GM21515 (cell line): ENCODE measurements around the gene GRAPL.
"Not testable (repeated sequence)": the region's sequence is repeated elsewhere in the genome, so short reads cannot be mapped to it uniquely, and the experiment has no call there.

Experiments
- ATAC-seq: cut with Tn5 transposase; IDR thresholded peaks from one replicate; pipeline ENCODE4 v1.9.1; 2021; ENCODE audit not compliant: unreplicated experiment

GRAPL gene

GRCh38 chr17:19136138-19136537 is 8.7 kb downstream of the GRAPL start:
- ATAC-seq = not testable (repeated sequence)

- not testable (repeated sequence) for ATAC-seq
These were observed 9.2 kb downstream of the GRAPL start for GRCh38 chr17:19136605-19137004.

- not testable (repeated sequence) for ATAC-seq
These were observed 10.6 kb downstream of the GRAPL start for GRCh38 chr17:19137959-19138358.

GRCh38 chr17:19141366-19142155 is 14.2 kb downstream of the GRAPL start:
- peak; percentile 52 for ATAC-seq

GRCh38 chr17:19142419-19142818 is 15.0 kb downstream of the GRAPL start:
- not testable (repeated sequence) for ATAC-seq

- ATAC-seq = not testable (repeated sequence)
These were observed 15.8 kb downstream of the GRAPL start for GRCh38 chr17:19143097-19143777.

GRCh38 chr17:19144373-19144772 is 17.0 kb downstream of the GRAPL start:
- ATAC-seq = not testable (repeated sequence)

- ATAC-seq = not testable (repeated sequence)
These were observed 18.1 kb downstream of the GRAPL start for GRCh38 chr17:19145471-19145870.

- ATAC-seq = not testable (repeated sequence)
These were observed 23.6 kb downstream of the GRAPL start for GRCh38 chr17:19150678-19151615.

- not testable (repeated sequence) for ATAC-seq
These were observed 30.2 kb downstream of the GRAPL start for GRCh38 chr17:19157628-19158027.

GRCh38 chr17:19158478-19158877 is 31.1 kb downstream of the GRAPL start:
- not testable (repeated sequence) for ATAC-seq

- not testable (repeated sequence) for ATAC-seq
These were observed 31.5 kb downstream of the GRAPL start for GRCh38 chr17:19158938-19159337.

GRCh38 chr17:19161308-19162107 is 34.1 kb downstream of the GRAPL start:
- not testable (repeated sequence) for ATAC-seq

- not testable (repeated sequence) for ATAC-seq
These were observed 35.2 kb downstream of the GRAPL start for GRCh38 chr17:19162384-19163216.

GRCh38 chr17:19174422-19174821 is 47.0 kb downstream of the GRAPL start:
- not testable (repeated sequence) for ATAC-seq

GRCh38 chr17:19175410-19175809 is 48.0 kb downstream of the GRAPL start:
- ATAC-seq = peak; percentile 72

GRCh38 chr17:19181040-19181875 is 53.9 kb downstream of the GRAPL start:
- peak; percentile 82 for ATAC-seq
